GM12891 (cell line): ENCODE measurements around the gene WLS.

Experiments
- POLR2A ChIP-seq: IDR thresholded peaks from 2 replicates; pipeline ENCODE4 v1.6.1; 2011; ENCODE audit warnings: low read depth, low read length, control low read depth
- TAF1 ChIP-seq: IDR thresholded peaks from 2 replicates; pipeline ENCODE4 v1.6.1; 2011; ENCODE audit warnings: low read depth, low read length, control low read depth

GRCh38 chr1:68136187-68136586, 96.1 kb downstream of the WLS start:
- TF ChIP-seq POLR2A (no peak), TAF1 (no peak)
